H1 (cell line): Measurements from ENCODE around the gene MTAP. TPM values are rescaled to one million over a fixed set of nuclear protein-coding genes. Genes with fewer than 3 reads are reported as not detected.

Source experiments
- CTCF ChIA-PET: fragments of 300-600 bp; sonication (Branson Sonifier 250); formaldehyde crosslinking; loops from one replicate; lab custom pipeline; 2021; ENCODE audit not compliant: partially characterized antibody; lab: Charles Lee
- POLR2A ChIA-PET: fragments of 300-600 bp; sonication (Branson Sonifier 250); formaldehyde crosslinking; loops from one replicate; lab custom pipeline; 2021; ENCODE audit warnings: inconsistent platforms; ENCODE audit not compliant: partially characterized antibody; lab: Charles Lee
- DNase-seq, 2 experiments: peaks; one replicate each; pipeline versions ENCODE4 v3.0.0 to v3.0.0-alpha.2; 2010 to 2022; ENCODE audit warnings: low spot score in 2 of 2, low read depth in 1 of 2, mixed read lengths in 1 of 2
- FAIRE-seq: peaks from 2 replicates; lab custom pipeline; 2011; peaks lifted over from hg19 to GRCh38; lab: Jason Lieb, UNC
- H2AFZ ChIP-seq: 2 replicates; pipeline ENCODE4 v1.8.1; 2012; ENCODE audit warnings: low read length, inconsistent platforms
- H2AK5ac ChIP-seq: 2 replicates; pipeline ENCODE4 v1.6.1; 2013; ENCODE audit warnings: low read depth, low read length
- H2BK120ac ChIP-seq: replicated peaks from 2 replicates; pipeline ENCODE3; 2013; ENCODE audit warnings: low read depth, low read length, inconsistent platforms
- H2BK12ac ChIP-seq: 2 replicates; pipeline ENCODE4 v1.6.1; 2013; ENCODE audit warnings: low read depth, low read length
- H2BK15ac ChIP-seq: 2 replicates; pipeline ENCODE4 v1.6.1; 2013; ENCODE audit warnings: low read length
- H2BK20ac ChIP-seq: 2 replicates; pipeline ENCODE4 v1.6.1; 2013; ENCODE audit warnings: low read length
- H2BK5ac ChIP-seq: 2 replicates; pipeline ENCODE4 v1.6.1; 2013; ENCODE audit warnings: low read depth, low read length
- H3K14ac ChIP-seq: 2 replicates; pipeline ENCODE4 v1.6.1; 2013; ENCODE audit warnings: inconsistent platforms; ENCODE audit not compliant: insufficient read length
- H3K18ac ChIP-seq: 2 replicates; pipeline ENCODE4 v1.6.1; 2013; ENCODE audit warnings: low read length; ENCODE audit errors: extremely low read depth
- H3K23ac ChIP-seq: 2 replicates; pipeline ENCODE4 v1.6.1; 2013; ENCODE audit warnings: inconsistent platforms; ENCODE audit not compliant: insufficient read length
- H3K23me2 ChIP-seq: 2 replicates; pipeline ENCODE4 v1.6.1; 2013; ENCODE audit warnings: low read depth, low read length
- H3K27ac ChIP-seq: 2 replicates; pipeline ENCODE4 v1.6.1; 2011; ENCODE audit warnings: low read depth, low read length, inconsistent platforms
- H3K27me3 ChIP-seq, 4 experiments: replicated peaks in 1 of 4; 1 replicate in 1 of 4; 2 replicates in 3 of 4; pipeline versions ENCODE4 v1.6.1 to v1.8.1; 2011 to 2013; ENCODE audit warnings: low read length in 3 of 4, mild to moderate bottlenecking in 3 of 4, inconsistent platforms in 2 of 4, mixed read lengths in 2 of 4, moderate library complexity in 1 of 4; ENCODE audit not compliant: control insufficient read depth in 3 of 4, insufficient read depth in 3 of 4; ENCODE audit errors: extremely low read depth in 1 of 4
- H3K36me3 ChIP-seq, 4 experiments: 2 replicates each; pipeline versions ENCODE4 v1.6.1 to v1.8.1; 2011 to 2013; ENCODE audit warnings: mild to moderate bottlenecking in 4 of 4, low read length in 3 of 4, moderate library complexity in 2 of 4, control low read depth in 1 of 4, inconsistent platforms in 1 of 4; ENCODE audit not compliant: insufficient read depth in 4 of 4, control insufficient read depth in 2 of 4
- H3K4ac ChIP-seq: replicated peaks from 2 replicates; pipeline ENCODE3; 2013; ENCODE audit warnings: low read length, low read depth, mixed read lengths, inconsistent platforms; ENCODE audit not compliant: insufficient read length
- H3K4me1 ChIP-seq, 4 experiments: replicated peaks in 1 of 4; 1 replicate in 1 of 4; 2 replicates in 3 of 4; pipeline versions ENCODE4 v1.6.1 to v1.8.1; 2011 to 2013; ENCODE audit warnings: low read length in 3 of 4, inconsistent platforms in 2 of 4, mixed read lengths in 1 of 4; ENCODE audit not compliant: insufficient read depth in 4 of 4, control insufficient read depth in 3 of 4
- H3K4me2 ChIP-seq, 2 experiments: 2 replicates each; pipeline versions ENCODE4 v1.6.1 to v1.8.1; 2011 to 2013; ENCODE audit warnings: low read depth in 2 of 2, low read length in 2 of 2, control low read depth in 1 of 2, inconsistent platforms in 1 of 2, mild to moderate bottlenecking in 1 of 2; ENCODE audit not compliant: insufficient read depth in 1 of 2
- H3K4me3 ChIP-seq, 4 experiments: fragments of 200-600, 300-600 bp in 1 of 4; sonication (generic), shearing (Covaris generic), sonication (Bioruptor Twin) in 1 of 4; 2 replicates each; pipeline versions ENCODE4 v1.5.1 to v1.8.1; 2011 to 2016; ENCODE audit warnings: low read length in 4 of 4, low read depth in 3 of 4, control low read depth in 2 of 4, inconsistent platforms in 2 of 4, mild to moderate bottlenecking in 2 of 4, mixed read lengths in 1 of 4, moderate library complexity in 1 of 4; ENCODE audit not compliant: insufficient read depth in 2 of 4; ENCODE audit errors: extremely low read depth in 1 of 4
- H3K56ac ChIP-seq: replicated peaks from 2 replicates; pipeline ENCODE3; 2013; ENCODE audit warnings: low read depth, mild to moderate bottlenecking, mixed read lengths, low read length, inconsistent platforms; ENCODE audit not compliant: insufficient read length
- H3K79me1 ChIP-seq: 2 replicates; pipeline ENCODE4 v1.6.1; 2013; ENCODE audit warnings: low read depth, low read length, control low read depth
- H3K79me2 ChIP-seq, 2 experiments: 2 replicates each; pipeline versions ENCODE4 v1.6.1 to v1.8.1; 2012 to 2013; ENCODE audit warnings: low read length in 2 of 2, mild to moderate bottlenecking in 2 of 2, inconsistent platforms in 1 of 2; ENCODE audit not compliant: insufficient read depth in 2 of 2, control insufficient read depth in 1 of 2
- H3K9ac ChIP-seq, 4 experiments: replicated peaks in 1 of 4; 1 replicate in 1 of 4; 2 replicates in 3 of 4; pipeline versions ENCODE4 v1.6.1 to v1.8.1; 2011 to 2013; ENCODE audit warnings: low read depth in 3 of 4, low read length in 3 of 4, control low read depth in 2 of 4, mild to moderate bottlenecking in 2 of 4, moderate library complexity in 2 of 4, inconsistent platforms in 1 of 4; ENCODE audit errors: extremely low read depth in 1 of 4
- H3K9me3 ChIP-seq, 2 experiments: 2 replicates each; pipeline versions ENCODE4 v1.6.1 to v1.8.1; 2012 to 2013; ENCODE audit warnings: mild to moderate bottlenecking in 2 of 2, moderate library complexity in 2 of 2, control low read depth in 1 of 2, inconsistent platforms in 1 of 2, low read depth in 1 of 2, low read length in 1 of 2, mixed read lengths in 1 of 2; ENCODE audit not compliant: insufficient read depth in 2 of 2
- H4K20me1 ChIP-seq, 2 experiments: replicated peaks in 1 of 2; 2 replicates each; pipeline versions ENCODE3 to v1.8.1; 2011 to 2013; ENCODE audit warnings: inconsistent platforms in 2 of 2, low read length in 2 of 2, mild to moderate bottlenecking in 1 of 2; ENCODE audit not compliant: insufficient read depth in 2 of 2, control insufficient read depth in 1 of 2
- H4K5ac ChIP-seq: 2 replicates; pipeline ENCODE4 v1.6.1; 2013; ENCODE audit warnings: low read length, low read depth, mixed read lengths, inconsistent platforms; ENCODE audit not compliant: insufficient read length
- H4K8ac ChIP-seq: 2 replicates; pipeline ENCODE4 v1.8.0; 2013; ENCODE audit warnings: mild to moderate bottlenecking, moderate library complexity, low read length, inconsistent platforms; ENCODE audit not compliant: insufficient read depth; ENCODE audit errors: extremely low read depth
- H4K91ac ChIP-seq: replicated peaks from 2 replicates; pipeline ENCODE3; 2013; ENCODE audit warnings: low read length, mixed read lengths, inconsistent platforms; ENCODE audit not compliant: insufficient read length
- BCL11A ChIP-seq, 2 experiments: IDR thresholded peaks; one replicate each; pipeline ENCODE4 v1.6.1; 2011; ENCODE audit warnings: low read depth in 2 of 2, low read length in 2 of 2, mild to moderate bottlenecking in 2 of 2
- KDM5A ChIP-seq: fragments of 200-600 bp; IDR thresholded peaks from 2 replicates; pipeline ENCODE4 v1.7.1; 2012; ENCODE audit warnings: mild to moderate bottlenecking, low read length, inconsistent platforms, mixed read lengths
- SUZ12 ChIP-seq: fragments of 200-600 bp; sonication (generic); IDR thresholded peaks from 2 replicates; pipeline ENCODE4 v1.6.1; 2012; ENCODE audit warnings: mild to moderate bottlenecking, inconsistent platforms, low read length, moderate library complexity, mixed read lengths
- TCF12 ChIP-seq: IDR thresholded peaks from 2 replicates; pipeline ENCODE4 v1.6.1; 2011; ENCODE audit warnings: low read depth, mild to moderate bottlenecking, low read length
- WGBS, 2 experiments: shearing (Covaris generic) in 1 of 2; methylation state at CpG; one replicate each; pipeline versions ENCODE4 v1.1.6 to v1.1.7; 2013 to 2015; ENCODE audit warnings: low lambda C conversion rate in 2 of 2, mixed read lengths in 2 of 2, inconsistent platforms in 1 of 2, low coverage in 1 of 2, missing lambda C conversion rate in 1 of 2; ENCODE audit not compliant: insufficient replicate concordance in 2 of 2, insufficient coverage in 1 of 2, insufficient read length in 1 of 2; ENCODE audit errors: extremely low coverage in 1 of 2, missing lambda C conversion rate in 1 of 2; 5-methylcytosine and 5-hydroxymethylcytosine counted together
- polyA plus RNA-seq, 7 experiments: library from polyadenylated mRNA; depleted of rRNA in 3 of 7; stranded (reverse) in 5 of 7; unstranded in 2 of 7; fragments of >200 nt in 5 of 7; fragments of 200-250 nt in 2 of 7; gene quantifications; 1 replicate in 5 of 7; 2 replicates in 1 of 7; 4 replicates in 1 of 7; pipeline versions ENCODE4 v1.2.1 to v1.2.3, GENCODE V29; 2011 to 2013; ENCODE audit warnings: missing spikeins in 2 of 7, mixed read lengths in 2 of 7
- total RNA-seq: library from RNA; stranded (reverse); fragmentation: NEBNext Ultra II Directional; extraction: Animal tissue kit (Norgen Biotek cat#: 25700); gene quantifications from 2 replicates; pipeline ENCODE4 v1.2.1, GENCODE V29; 2021
- TF ChIP-seq, protein P1 (sequence below): IDR thresholded peaks from 2 replicates; pipeline ENCODE4 v1.6.1; 2012; ENCODE audit warnings: inconsistent platforms

Gene MTAP
- total and polyA plus RNA-seq, 2 of the 8 experiments (the other 6 are each of a cell fraction or from before 2014, with no cell fraction given) = 16.4 to 100 TPM

GRCh38 chr9:21871256-21871975 is 69.0 kb downstream of the MTAP start:
- H3K4me3 ChIP-seq = no peak overlapping the region
- peaks cover 0 to 11% (median 0%) of the 10 kb centered on the region in 4 experiments; a peak in 3 of 8 replicates for H3K36me3 ChIP-seq
- CTCF ChIA-PET = no interaction called here
- no peak for DNase-seq
- peaks cover 0 to 2% of the 10 kb centered on the region in 2 experiments; a peak in 1 of 4 replicates for H3K79me2 ChIP-seq
- no peaks in the 10 kb centered on the region for H3K4me1 ChIP-seq
- no peak overlapping the region for H2AK5ac ChIP-seq
- H3K9me3 ChIP-seq = no peaks in the 10 kb centered on the region
- H4K20me1 ChIP-seq = no peaks in the 10 kb centered on the region
- H3K27ac ChIP-seq = no peak overlapping the region
- H3K23me2 ChIP-seq = no peaks in the 10 kb centered on the region
- POLR2A ChIA-PET = interaction anchor here (2.1 to 2.4 kb wide), 2 partner anchors 13 to 14 kb away, joined by 4 to 5 read pairs; no protein-coding TSS in a partner anchor
- 84% methylated on average over 3 of the region's 3 CpGs; no CpG with 5 or more reads in 1 of the 2 experiments for WGBS, 2 experiments
- FAIRE-seq = no peak
- H3K23ac ChIP-seq = no peak overlapping the region
- H2BK120ac ChIP-seq = no peak overlapping the region
- H3K79me1 ChIP-seq = no peaks in the 10 kb centered on the region
- no peak overlapping the region for H4K5ac ChIP-seq
- H3K4ac ChIP-seq = no peak overlapping the region
- H3K18ac ChIP-seq = no peak overlapping the region
- no peak overlapping the region for H3K9ac ChIP-seq
- H4K8ac ChIP-seq = no peak overlapping the region
- H3K56ac ChIP-seq = no peak overlapping the region
- no peak overlapping the region for H2AFZ ChIP-seq
- no peak overlapping the region for H2BK12ac ChIP-seq
- H2BK20ac ChIP-seq = no peak overlapping the region
- no peak overlapping the region for H2BK15ac ChIP-seq
- no peak overlapping the region for H3K14ac ChIP-seq
- no peaks in the 10 kb centered on the region for H3K27me3 ChIP-seq
- no peak overlapping the region for H2BK5ac ChIP-seq
- H4K91ac ChIP-seq = no peak overlapping the region
- H3K4me2 ChIP-seq = no peak overlapping the region
- TF ChIP-seq KDM5A (no peak), BCL11A (IDR thresholded peaks at IDR 0.05; ENCODE audit: low read depth in 2 of 2, low read length in 2 of 2) (no peak), SUZ12 (no peak), TCF12 (no peak)
- TF ChIP-seq, protein P1, sequence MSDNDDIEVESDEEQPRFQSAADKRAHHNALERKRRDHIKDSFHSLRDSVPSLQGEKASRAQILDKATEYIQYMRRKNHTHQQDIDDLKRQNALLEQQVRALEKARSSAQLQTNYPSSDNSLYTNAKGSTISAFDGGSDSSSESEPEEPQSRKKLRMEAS = no peak
